ENCODE measurements around the gene ATF1.
"Not testable (repeated sequence)": the region's sequence is repeated elsewhere in the genome, so short reads cannot be mapped to it uniquely, and the experiment has no call there.

The ATF1 gene

DNA sequence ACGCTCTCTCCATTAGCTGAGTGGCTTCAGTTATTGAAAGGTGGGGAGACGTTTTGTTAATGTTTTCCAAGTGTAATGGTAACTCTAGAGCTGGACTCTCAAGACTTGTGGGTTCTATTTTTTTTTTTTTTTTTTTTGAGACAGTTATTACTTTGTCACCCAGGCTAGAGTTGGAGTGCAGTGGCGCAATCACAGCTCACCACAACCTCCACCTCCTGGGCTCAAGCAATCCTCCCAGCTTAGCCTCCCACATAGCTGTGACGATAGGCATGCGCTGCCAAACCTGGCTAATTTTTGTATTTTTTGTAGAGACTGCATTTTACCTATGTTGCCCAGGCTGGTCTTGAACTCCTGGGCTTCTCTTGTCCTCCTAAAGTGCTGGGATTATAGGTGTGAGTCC, 26.2 kb downstream of the ATF1 start:
- no peak for FAIRE-seq
- no peak for DNase-seq (ENCODE audit: low spot score)

DNA sequence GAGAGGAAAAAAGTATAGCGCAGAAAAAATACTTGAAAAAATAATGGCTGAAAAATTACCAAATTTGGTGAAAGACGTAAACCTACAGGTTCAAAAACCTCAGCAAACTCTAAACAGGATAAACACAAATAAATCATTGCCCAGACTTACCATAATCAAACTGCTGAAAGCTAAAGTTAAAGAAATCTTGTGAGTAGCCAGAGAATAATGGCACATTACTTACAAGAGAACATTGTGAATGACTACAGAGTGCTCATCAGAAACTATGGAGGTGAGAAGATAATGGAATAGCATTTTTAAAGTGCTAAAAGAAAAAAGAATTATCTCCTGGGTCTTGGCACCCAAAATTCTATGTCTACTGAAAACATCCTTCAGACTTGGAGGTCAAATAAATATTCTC, 36.0 kb downstream of the ATF1 start:
- no peak for DNase-seq (ENCODE audit: low spot score)
- FAIRE-seq: no peak

DNA sequence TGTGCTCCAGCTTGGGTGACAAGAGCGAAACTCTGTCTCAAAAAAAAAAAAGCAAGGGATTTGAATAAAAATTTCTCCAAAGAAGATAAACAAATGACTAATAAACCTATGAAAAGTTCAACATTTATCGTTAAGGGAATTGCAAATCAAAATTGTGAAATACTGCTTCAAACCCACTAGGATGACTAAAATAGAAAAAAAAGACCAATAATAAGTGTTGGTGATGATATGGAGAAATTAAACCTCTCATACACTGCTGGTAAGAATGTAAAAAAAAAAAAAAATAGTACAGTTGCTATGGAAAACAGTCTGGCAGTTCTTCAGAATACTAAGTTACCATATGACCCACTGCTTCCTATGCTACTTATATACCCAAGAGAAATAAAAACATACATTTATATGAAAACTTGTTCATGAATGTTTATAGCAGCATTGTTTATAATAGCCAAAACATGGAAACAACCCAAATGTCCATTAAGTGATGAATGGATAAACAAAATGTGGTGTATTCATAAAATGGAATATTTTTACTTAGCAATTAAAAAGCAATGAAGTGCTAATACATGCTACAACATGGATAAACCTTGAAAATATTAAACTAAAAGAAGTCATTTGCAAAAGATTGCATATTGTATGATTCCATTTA, 39.5 kb downstream of the ATF1 start:
- FAIRE-seq (no peak), DNase-seq (ENCODE audit: low spot score) (no peak)

DNA sequence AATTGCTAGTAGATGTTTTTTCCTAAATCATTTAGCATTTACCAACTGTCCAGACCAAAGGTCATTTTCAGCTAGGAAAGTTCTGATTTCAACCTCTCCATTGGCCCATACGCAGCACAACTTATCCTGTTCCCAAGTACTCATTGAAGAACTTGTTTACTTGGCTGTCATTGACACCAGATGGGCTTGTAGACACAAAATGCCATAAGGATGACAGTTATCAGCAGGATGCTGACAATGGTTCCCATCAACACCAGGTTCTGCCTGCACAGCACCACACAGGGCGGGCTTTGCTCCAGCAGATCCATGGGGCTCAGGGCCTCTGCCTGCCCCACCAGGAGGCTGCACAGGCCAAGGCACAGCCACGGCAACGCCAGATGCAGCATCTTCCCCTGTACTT, 42.3 kb downstream of the ATF1 start:
- FAIRE-seq: no peak
- no peak for DNase-seq (ENCODE audit: low spot score)

DNA sequence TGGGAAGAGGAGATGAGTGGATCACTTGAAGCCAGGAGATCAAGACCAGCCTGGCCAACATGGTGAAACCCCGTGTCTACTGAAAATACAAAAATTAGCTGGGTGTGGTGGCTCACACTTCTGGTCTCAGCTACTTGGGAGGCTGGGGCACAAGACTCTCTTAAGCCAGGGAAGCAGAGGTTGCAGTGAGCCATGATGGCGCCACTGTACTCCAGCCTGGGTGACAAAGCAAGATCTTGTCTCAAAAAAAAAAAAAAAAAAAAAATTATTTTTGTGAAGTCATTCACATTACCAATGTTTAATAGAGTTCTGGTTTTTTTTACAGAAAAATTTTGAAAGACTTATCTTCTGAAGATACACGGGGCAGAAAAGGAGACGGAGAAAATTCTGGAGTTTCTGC, 45.2 kb downstream of the ATF1 start:
- not testable (repeated sequence) for DNase-seq (ENCODE audit: low spot score); FAIRE-seq

DNA sequence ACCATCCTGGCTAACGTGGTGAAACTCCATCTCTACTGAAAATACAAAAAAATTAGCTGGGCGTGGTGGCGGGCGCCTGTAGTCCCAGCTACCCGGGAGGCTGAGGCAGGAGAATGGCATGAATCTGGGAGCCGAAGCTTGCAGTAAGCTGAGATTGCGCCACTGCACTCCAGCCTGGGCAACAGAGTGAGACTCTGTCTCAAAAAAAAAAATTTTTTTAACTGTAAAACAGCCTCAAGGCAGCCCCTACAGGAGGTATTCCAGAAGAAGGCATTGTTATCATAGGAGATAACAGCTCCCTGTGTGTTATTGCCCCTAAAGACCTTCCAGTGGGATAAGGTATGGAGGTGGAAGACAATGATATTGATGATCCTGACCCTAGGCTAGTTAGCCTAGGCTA, 51.0 kb downstream of the ATF1 start:
- not testable (repeated sequence) for FAIRE-seq; DNase-seq (ENCODE audit: low spot score)

DNA sequence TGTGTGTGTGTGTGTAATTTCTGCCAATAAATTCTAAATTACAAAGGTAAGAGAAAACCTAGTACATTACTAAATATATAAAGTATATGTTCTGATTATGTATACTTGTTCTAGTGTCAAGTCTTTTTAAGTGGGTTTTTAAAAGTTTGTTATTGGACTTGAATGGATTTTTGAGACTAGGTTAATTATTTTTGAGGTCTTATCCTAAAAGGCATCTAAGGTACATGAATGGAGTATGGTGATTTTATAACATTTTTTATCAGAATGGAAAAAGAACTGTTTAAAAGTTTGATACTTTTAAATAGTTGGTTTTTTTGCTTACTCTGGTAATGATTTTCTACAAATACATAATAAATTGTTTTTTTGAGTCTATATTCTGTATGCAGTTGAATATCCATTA, 56.3 kb downstream of the ATF1 start:
- FAIRE-seq (no peak), DNase-seq (ENCODE audit: low spot score) (no peak)

DNA sequence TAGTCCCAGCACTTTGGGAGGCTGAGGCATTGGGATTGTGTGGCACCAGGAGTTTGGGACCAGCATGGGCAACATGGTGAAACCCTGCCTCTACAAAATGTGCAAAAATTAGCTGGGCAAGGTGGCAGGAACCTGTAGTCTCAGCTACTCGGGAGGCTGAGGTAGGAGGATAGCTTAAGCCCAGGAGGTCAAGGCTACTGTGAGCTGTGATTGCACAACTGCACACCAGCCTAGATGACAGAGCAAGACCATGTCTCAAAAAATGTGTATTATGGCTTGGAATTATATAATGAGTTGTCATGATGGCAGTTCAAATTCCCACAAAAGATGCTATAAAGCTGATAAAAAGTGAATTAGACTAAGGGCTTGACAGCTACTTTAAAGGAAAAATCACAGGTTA, 58.2 kb downstream of the ATF1 start:
- DNase-seq (ENCODE audit: low spot score) (no peak), FAIRE-seq (no peak)

DNA sequence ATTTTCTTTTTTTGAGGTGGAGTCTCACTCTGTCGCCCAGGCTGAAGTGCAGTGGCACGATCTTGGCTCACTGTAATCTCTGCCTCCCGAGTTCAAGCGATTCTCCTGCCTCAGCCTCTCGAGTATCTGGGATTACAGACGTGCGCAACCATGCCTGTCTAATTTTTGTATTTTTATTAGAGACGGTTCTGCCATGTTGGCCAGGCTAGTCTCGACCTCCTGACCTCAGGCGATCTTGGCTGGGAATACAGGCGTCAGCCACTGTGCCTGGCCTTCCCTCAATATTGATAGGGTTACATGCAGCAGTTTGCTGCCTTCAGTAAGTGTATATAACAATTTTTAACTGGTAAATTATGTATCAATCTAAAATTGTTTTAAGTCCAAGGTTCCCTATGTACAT, 59.8 kb downstream of the ATF1 start:
- DNase-seq (ENCODE audit: low spot score); FAIRE-seq: not testable (repeated sequence)

DNA sequence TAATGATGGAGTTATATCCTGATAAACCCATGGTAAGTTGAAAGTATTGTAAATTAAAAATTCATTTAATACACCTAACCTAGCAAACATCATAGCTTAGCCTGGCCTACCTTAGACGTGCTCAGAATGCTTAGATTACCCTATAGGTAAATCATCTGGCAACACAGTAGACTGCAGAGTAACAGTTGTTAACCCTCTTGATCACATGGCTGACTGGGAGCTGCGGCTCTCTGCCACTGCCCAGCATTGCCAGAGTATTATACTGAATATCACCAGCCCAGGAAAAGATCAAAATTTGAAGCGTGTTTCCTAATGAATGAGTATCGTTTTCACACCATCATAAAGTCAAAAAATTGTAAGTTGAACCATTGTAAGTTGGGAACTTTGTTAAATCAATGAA, 61.0 kb downstream of the ATF1 start:
- DNase-seq (ENCODE audit: low spot score) (no peak), FAIRE-seq (no peak)

DNA sequence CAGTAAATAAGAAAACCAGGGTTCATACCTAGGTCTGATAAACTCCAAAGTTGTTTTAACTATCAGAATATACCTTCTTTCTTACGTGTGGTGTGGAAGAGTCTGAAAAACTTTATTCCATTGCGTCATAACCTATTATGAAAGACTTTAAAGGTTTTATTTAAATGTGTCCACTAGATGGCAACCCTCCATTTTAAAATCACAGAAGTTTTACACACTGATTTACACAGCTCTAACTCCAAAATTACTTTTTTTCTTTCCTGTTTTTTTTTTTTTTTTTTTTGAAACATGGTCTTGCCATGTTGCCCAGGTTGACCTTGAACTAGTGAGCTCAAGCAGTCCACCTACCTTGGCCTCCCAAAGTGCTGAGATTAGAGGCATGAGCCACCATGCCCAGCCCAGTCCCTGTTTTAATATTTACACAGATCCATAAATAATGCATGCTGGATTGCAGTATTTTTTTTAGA, 61.5 kb downstream of the ATF1 start:
- FAIRE-seq (no peak), DNase-seq (ENCODE audit: low spot score) (peak; percentile 35)

DNA sequence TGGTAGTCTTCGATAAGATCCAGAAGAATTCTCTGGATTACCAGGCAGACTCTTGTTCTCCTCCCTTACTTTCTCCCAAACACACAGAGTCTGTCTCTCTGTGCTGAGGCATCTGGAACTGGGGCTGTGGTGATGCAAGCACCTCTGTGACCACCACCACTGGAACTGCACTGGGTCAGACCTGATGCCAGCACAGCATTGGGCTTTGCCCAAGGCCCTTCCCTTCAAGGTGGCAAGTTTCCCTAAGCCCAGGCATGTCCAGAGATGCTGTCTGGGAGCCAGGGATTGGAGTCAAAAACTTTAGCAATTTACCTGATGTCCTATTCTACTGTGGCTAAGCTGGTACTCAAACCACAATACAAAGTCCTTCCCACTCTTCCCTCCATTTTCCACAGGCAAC, 64.2 kb downstream of the ATF1 start:
- no peak for FAIRE-seq
- no peak for DNase-seq (ENCODE audit: low spot score)

DNA sequence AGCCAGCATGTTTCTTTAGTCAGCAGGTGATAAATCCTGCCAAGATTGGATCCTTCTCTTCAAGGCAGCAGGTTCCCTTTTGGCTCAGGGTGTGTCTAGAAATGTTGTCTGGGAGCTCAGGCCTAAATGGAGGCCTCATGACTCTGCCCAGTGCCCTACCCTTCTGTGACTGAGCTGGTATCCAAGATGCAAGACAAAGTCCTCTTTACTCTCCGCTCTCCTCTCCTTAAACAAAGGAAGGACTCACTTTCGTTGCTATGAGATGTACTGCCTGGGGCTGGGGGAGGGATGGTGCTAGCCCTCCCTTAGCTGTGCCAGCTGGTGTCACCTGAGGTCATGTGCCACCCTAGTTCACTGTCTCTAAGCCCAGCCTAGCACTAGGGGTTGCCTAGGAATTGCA, 65.0 kb downstream of the ATF1 start:
- no peak for FAIRE-seq

DNA sequence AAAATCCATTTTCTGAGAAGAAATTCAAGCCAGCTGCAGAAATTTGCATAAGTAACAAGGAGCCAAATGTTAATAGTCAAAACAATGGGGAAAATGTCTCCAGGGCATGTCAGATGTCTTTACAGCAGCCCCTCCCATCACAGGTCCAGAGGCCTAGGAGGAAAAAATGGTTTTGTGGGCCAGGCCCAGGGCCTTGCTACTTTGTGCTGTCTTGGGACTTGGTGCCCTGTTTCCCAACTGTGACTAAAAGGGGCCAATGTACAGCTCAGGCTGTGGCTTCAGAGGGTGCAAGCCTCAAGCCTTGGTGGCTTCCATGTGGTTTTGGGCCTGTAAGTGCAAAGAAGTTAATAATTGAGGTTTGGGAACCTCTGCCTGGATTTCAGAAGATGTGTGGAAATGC, 69.9 kb downstream of the ATF1 start:
- not testable (repeated sequence) for DNase-seq (ENCODE audit: low spot score); FAIRE-seq

More for the DNA sequence above, 65.0 kb downstream of the ATF1 start:
- no peak for DNase-seq (ENCODE audit: low spot score)

DNA sequence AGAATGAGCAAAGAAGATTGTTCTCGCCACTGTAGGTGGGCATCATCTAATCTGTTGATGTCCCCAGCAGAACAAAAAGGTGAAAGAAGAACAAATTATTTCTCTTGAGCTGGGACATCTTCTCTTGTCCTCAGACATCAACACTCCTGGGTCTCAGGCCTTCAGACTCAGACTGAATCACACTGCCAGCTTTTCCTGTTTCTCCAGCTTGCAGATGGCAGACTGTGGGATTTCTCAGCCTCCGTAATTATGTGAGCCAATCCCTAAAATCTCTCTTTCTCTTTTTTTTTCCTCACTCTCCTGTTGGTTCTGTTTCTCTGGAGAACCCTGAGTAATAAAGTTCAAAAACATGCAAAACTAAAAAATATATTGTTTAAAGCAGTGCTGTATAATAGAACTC, 75.1 kb downstream of the ATF1 start:
- DNase-seq (ENCODE audit: low spot score) (no peak), FAIRE-seq (no peak)

DNA sequence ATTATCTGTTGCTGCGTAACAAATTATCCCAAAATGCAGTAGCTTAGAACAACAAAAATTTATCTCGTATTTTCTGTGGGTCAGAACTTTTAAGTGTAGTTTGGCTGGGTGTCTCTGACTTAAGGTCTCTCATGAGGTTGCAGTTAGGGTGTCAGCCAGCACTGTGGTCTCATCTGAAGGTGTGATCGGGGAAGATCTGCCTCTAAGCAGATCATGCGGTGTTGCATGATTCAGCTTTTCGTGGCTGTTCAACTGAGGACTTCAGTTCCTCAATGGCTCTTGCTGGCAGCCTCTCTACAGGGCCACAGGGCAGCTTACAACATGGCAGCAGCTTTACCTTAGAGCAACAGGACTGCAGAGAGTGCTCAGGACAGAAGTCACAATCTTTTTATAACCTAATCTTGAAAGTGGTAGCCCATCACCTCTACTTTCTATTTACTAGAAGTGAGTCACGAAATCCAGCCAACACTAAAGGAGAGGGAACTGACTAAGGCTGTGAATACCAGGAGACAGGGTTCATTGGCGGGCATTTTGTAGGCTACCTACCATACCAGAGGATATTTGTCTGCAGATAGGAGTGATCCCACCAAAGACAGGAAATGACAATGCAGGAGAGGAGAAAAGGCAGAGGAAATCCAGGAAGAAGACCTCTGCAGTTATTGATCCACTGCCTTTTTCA, 77.0 kb downstream of the ATF1 start:
- FAIRE-seq (no peak), DNase-seq (ENCODE audit: low spot score) (no peak)

DNA sequence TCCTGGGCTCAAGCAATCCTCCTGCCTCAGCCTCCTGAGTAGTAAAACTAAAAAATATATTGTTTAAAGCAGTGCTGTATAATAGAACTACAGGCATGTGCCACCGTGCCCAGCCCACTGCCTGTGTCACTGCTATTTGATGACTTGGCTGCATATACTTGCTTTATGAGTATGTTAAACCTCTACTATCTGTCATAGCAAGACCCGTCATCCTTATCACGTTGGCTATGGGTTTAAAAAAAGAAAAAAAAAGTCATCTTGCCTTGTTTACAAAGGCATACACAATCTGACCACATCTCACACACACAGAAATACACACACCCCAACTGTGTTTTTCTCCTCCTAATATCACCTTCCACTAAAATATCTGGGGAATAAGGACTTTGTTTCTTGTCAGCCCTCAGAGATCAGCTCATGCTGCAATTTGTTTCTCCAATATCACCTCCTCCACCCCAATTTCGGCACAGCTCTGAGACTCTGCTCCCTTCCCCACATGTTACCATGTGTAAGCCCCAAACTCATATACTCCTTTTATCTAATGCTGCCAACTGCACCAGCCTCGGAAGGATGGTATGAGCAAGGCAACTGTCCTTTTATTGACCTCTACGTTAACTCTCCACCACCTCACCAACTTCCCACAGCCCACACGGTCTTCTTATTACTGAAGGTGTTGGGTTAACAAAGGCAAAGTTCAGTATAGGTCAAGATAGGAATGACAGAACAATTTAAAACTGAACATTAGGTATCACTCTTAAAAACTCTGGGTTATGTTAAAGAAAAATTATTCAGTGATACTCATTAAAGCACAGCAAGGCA, 78.0 kb downstream of the ATF1 start:
- DNase-seq (ENCODE audit: low spot score) (no peak), FAIRE-seq (no peak)

DNA sequence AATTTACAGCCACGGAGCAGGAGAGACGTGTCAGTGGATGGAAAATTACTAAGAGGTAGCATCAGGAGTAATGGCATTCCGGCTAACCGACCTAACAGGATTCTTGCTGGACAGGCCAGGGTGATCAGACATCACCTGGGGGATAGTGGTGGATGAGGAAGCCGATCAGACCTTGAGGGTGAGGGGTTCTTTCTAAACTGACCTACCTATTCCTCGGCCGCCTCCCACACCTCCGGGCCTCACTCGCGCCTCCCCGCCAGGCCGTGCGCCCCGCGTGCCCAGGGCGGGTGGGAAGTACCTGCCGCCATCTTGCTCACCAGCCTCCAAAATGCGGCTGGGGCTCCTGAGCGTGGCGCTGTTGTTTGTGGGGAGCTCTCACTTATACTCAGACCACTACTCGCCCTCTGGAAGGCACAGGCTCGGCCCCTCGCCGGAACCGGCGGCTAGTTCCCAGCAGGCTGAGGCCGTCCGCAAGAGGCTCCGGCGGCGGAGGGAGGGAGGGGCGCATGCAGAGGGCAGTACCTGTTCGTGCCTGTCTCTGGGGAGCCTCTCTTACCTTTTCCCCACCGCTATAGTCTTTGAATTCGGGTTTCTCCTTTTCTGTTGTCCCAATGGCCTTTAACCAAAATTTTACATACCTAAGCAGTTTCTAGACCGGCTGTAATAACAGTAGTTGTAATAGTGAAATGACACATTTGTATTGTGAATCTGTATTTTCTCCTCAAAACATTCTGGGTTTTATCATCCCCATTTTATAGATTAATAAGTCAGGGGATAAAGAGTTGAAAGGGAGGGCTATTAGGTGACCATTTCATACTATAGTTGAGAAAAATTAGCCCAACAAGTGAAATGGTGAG, 79.0 kb downstream of the ATF1 start, which contains the start of gene TMPRSS12:
Gene TMPRSS12 (plus strand): TSS at position 290 of the 857 bp plus-strand sequence. CDS start 39 bp downstream, at position 329.
- FAIRE-seq: no peak
- DNase-seq (ENCODE audit: low spot score): no peak

DNA sequence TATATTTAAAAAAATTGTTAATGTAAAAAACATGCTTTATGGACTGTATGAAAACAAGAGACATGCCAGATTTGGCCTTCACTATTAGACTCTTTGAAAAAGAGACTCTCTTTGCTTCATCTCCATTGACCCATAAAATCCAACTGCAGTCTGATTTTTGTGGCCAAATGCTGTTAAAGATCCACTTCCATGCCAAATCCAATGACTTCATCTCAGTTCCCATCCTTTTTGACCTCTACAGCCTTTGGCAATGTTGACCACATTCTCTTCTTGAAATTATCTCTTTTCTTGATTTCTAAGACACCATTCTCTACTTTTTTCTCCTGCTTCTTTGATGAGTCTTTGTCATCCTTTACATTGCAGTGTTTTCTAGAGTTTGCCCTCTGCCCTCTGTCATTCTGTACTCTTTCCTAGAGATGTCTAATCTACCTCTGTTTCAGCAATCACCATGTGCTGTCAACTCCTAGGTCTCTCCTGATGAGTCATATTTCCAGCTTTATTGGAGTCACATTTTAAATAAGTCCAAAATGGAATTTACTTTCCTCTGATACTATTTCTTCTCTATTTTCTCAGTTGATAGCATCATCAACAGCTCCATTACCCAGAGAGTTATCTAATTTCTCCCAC, 81.2 kb downstream of the ATF1 start:
- DNase-seq (ENCODE audit: low spot score) (no peak), FAIRE-seq (no peak)

DNA sequence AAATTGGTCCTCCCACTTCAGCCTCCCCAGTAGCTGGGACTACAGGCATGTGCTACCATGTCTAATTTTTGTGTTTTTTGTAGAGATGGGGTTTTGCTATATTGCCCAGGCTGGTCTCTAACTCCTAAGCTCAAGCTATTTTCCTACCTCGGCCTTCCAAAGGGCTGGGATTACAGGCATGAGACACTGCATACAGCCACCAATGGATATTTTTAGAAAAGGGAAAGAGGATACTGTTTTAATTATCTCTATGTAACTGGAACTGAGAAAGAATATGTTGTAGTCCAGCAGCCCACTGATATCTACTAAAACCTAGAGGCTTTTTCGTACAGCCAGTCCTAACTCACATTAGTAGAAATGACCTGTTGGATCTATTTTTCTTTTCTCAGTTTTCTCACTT, 85.1 kb downstream of the ATF1 start:
- DNase-seq (ENCODE audit: low spot score) (no peak), FAIRE-seq (no peak)

DNA sequence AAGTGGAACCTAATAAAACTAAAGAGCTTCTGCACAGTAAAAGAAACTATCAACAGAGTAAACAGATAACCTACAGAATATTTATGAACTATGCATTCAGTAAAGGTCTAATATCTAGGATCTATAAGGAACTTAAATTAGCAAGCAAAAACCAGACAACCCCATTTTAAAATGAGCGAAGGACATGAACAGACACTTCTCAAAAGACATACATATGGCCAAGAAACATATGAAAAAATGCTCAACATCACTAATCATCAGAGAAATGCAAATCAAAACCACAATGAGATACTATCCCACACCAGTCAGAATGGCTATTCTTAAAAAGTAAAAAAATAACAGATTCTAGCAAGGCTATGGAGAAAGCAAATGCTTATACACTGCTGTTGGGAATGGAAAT, 91.3 kb downstream of the ATF1 start:
- not testable (repeated sequence) for FAIRE-seq; DNase-seq (ENCODE audit: low spot score)

Data from urothelium cell line (cell line).